ENCODE measurements around the gene SLC9B2. TPM values are rescaled to one million over a fixed set of nuclear protein-coding genes. Genes with fewer than 3 reads are reported as not detected.

The SLC9B2 gene
- total RNA-seq, 1 donor from 2014 or later: 2.3 TPM

DNA sequence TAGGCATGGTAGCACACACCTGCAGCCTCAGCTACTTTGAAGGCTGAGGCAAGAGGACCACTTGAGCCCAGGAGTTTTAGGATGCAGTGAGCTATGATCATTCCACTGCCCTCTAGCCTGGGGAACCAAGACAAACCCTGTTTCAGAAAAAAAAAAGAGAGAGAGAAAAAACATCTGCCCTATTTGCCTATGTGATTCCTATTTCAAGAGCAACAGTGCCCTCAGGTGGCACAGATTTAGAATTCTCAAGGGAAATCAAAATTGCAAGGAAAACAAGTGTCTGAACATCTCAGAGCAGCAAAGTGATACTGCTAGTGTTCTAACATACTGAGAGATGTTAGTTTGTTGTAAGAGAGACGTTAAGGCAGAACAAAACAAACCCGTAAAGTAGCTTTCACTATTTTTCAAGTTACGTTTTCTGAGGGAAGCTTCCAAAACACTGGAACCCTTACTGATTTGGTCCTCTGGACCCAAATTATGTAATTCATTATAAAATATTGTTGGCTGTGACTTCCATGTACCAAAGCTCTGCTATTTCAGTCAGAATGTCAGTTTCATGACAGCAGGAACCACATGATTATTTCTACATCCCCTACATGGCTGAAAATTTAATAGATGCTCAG lies 15.2 kb upstream of the SLC9B2 start:
- H3K27ac ChIP-seq (replicated peaks): no peak overlapping the region
- no peak for DNase-seq

DNA sequence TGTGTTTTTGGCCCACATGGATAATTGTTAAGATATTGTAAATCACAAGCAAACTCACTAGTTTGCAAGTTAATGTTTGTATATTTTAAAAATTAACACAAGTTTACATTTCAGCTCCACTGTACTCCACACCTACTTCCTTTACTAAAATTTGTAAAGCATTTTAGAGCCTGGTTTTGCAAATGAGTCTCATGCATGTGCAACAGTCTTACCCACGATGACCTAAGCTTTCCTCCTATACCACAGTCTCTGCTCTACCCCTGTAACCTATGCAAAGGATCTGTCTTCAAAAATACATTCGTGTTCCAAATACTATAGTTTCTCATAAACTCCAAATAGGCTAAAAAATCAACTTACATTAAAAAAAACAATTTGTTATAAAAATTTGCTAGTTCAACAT lies 12.9 kb upstream of the SLC9B2 start:
- intact Hi-C loops (cut with micrococcal nuclease): no loop called here
- DNase-seq: no peak
- Histone ChIP-seq H3K36me3 (peaks cover 77% of the 10 kb centered on the region), H3K27ac (replicated peaks) (no peak overlapping the region), H3K4me1 (peaks cover 7% of the 10 kb centered on the region), H3K9me3 (replicated peaks) (no peaks in the 10 kb centered on the region), H3K4me3 (no peak overlapping the region), H3K27me3 (ENCODE audit: low read depth) (no peaks in the 10 kb centered on the region)
- TF ChIP-seq, protein P1, sequence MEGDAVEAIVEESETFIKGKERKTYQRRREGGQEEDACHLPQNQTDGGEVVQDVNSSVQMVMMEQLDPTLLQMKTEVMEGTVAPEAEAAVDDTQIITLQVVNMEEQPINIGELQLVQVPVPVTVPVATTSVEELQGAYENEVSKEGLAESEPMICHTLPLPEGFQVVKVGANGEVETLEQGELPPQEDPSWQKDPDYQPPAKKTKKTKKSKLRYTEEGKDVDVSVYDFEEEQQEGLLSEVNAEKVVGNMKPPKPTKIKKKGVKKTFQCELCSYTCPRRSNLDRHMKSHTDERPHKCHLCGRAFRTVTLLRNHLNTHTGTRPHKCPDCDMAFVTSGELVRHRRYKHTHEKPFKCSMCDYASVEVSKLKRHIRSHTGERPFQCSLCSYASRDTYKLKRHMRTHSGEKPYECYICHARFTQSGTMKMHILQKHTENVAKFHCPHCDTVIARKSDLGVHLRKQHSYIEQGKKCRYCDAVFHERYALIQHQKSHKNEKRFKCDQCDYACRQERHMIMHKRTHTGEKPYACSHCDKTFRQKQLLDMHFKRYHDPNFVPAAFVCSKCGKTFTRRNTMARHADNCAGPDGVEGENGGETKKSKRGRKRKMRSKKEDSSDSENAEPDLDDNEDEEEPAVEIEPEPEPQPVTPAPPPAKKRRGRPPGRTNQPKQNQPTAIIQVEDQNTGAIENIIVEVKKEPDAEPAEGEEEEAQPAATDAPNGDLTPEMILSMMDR (IDR thresholded peaks at IDR 0.05; ENCODE audit: borderline replicate concordance): no peak

More for the DNA sequence above, 15.2 kb upstream of the SLC9B2 start:
- intact Hi-C loops (cut with micrococcal nuclease): loop anchor here (10.0 kb wide), 1 partner anchor 667 kb away; no protein-coding TSS in a partner anchor
- H3K27me3 ChIP-seq (ENCODE audit: low read depth): no peaks in the 10 kb centered on the region
- no peaks in the 10 kb centered on the region for H3K9me3 ChIP-seq (replicated peaks)
- peaks cover 60% of the 10 kb centered on the region for H3K36me3 ChIP-seq
- H3K4me3 ChIP-seq: no peak overlapping the region
- H3K4me1 ChIP-seq: peaks cover 25% of the 10 kb centered on the region
- TF ChIP-seq, protein P1 (IDR thresholded peaks at IDR 0.05; ENCODE audit: borderline replicate concordance): peak; percentile 53

DNA sequence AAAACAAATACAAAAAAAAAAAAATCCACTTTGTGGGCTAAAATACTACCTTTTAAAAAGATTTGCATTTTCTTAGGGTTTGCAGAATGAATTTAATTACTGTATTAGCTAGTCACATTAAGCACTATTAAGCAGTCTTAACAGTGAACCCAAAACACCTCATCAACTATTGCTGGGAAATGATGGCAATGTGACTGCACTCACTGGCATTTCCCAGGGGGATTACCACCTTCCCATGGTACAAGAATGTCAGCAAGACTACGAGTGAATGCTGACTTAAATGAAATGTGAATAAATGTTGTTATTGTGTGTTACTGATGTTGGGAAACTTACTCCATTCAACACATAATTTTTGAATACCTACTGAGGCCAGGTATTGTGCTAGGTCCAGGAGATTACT lies 10.0 kb upstream of the SLC9B2 start:
- Histone ChIP-seq H3K9me3 (replicated peaks) (no peaks in the 10 kb centered on the region), H3K27me3 (ENCODE audit: low read depth) (no peaks in the 10 kb centered on the region), H3K36me3 (peaks cover 89% of the 10 kb centered on the region), H3K4me3 (no peak overlapping the region), H3K4me1 (no peaks in the 10 kb centered on the region), H3K27ac (replicated peaks) (no peak overlapping the region)
- TF ChIP-seq, protein P1 (IDR thresholded peaks at IDR 0.05; ENCODE audit: borderline replicate concordance): no peak
- intact Hi-C loops (cut with micrococcal nuclease): no loop called here
- DNase-seq: no peak

DNA sequence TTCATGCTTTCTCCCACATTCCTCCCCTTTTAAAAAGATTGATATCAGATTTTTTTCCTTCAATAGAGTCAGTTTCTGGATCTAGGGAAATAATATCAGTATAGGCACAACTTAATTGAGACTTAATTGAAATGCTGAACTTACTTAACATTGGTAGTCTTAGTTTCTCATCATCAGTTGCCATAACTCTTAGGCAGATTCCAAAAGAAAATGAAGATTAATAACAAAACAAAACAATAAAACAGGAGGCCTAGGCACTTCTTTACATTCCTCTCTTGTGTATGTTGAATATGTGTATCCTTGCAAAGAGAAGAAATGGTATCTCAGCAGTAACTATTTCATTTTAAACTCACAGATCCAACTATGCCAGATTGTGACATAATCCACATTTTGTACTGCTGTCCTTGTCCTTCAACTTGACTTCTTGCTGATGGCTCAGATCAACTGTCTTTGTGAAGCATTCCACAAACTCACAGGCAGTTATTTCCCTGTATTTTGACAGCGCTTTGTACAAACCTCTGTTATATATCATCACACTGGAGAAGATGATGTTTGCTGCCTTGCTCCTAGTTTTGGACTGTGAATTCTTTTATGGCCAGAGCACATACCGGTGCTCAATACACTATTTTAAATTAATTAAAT lies 9.1 kb upstream of the SLC9B2 start:
- Histone ChIP-seq H3K4me3 (no peak overlapping the region), H3K27me3 (ENCODE audit: low read depth) (no peaks in the 10 kb centered on the region), H3K27ac (replicated peaks) (no peak overlapping the region), H3K9me3 (replicated peaks) (no peaks in the 10 kb centered on the region), H3K36me3 (peaks cover 93% of the 10 kb centered on the region), H3K4me1 (no peaks in the 10 kb centered on the region)
- TF ChIP-seq, protein P1 (IDR thresholded peaks at IDR 0.05; ENCODE audit: borderline replicate concordance): no peak
- DNase-seq: no peak
- intact Hi-C loops (cut with micrococcal nuclease): no loop called here

DNA sequence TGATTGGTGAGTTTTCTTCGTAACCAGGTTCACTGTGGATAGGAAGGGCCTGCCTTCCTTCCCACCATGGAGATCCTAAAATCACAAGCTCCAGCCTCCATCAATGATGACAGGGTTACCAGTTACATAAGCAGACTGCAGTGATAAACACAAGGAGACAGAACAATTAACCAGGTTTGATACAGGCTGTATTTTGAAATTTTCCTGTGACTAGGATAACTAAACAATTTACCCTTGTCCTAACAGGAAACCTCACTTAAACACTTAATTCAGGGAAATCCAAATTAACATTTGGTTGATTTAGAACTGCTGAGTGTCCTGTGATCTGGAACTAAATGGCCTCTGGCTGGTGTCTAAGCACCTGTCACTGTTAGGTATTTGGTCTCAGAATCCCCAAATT lies 3.1 kb upstream of the SLC9B2 start:
- H3K9me3 ChIP-seq (replicated peaks): no peaks in the 10 kb centered on the region
- H3K4me3 ChIP-seq: no peak overlapping the region
- H3K27me3 ChIP-seq (ENCODE audit: low read depth): no peaks in the 10 kb centered on the region
- peaks cover 42% of the 10 kb centered on the region for H3K36me3 ChIP-seq
- no peak overlapping the region for H3K27ac ChIP-seq (replicated peaks)
- intact Hi-C loops (cut with micrococcal nuclease): no loop called here
- H3K4me1 ChIP-seq: peaks cover 26% of the 10 kb centered on the region
- DNase-seq: no peak
- TF ChIP-seq, protein P1 (IDR thresholded peaks at IDR 0.05; ENCODE audit: borderline replicate concordance): no peak
